ENCODE data around the gene DSCAM. TPM values are rescaled to one million over a fixed set of nuclear protein-coding genes. Genes with fewer than 3 reads are reported as not detected.

Gene DSCAM
- total RNA-seq, 1 donor = not detected

- TF ChIP-seq CTCF (IDR thresholded peaks at IDR 0.05; ENCODE audit: insufficient read depth, low read length) = no peak
- DNase-seq (ENCODE audit: low read depth) = no peak
Observed at GRCh38 chr21:39984286-39984991, 862.5 kb downstream of the DSCAM start.

DNA sequence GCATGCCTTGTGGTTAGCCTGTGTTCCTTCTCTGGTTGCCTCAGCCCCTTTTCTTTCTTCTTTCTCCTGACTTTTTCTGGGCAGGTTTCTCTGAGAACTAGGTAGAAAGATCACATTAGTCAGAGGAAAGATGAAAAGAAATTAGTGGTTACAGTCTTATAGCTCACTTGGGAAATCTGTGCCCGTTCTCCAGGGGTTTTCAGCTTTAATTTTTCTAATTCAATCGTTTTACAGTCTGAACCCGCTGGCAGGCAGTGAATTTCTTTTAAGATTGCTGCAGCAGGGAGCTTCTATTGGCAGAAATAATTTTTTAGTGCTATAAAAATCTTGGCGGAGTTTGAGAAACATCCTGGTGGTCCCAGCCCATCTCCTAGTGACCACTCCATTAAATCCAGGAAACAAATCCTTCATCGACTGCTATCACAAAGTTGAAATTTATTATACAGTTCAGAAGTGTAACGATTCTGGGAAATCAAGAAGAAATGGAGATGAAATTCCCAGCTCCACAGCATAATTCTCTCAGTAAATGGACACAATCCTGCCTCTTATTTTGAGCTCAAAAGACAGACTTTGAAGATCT, 866.6 kb downstream of the DSCAM start:
- DNase-seq (ENCODE audit: low read depth) = no peak
- H3K4me3 ChIP-seq (ENCODE audit: low read depth, low read length) = no peak overlapping the region
- TF ChIP-seq CTCF (IDR thresholded peaks at IDR 0.05; ENCODE audit: insufficient read depth, low read length) = no peak

More at GRCh38 chr21:39984286-39984991, 862.5 kb downstream of the DSCAM start:
- no peak overlapping the region for H3K4me3 ChIP-seq (ENCODE audit: low read depth, low read length)

- no peak overlapping the region for H3K4me3 ChIP-seq (ENCODE audit: low read depth, low read length)
- TF ChIP-seq CTCF (IDR thresholded peaks at IDR 0.05; ENCODE audit: insufficient read depth, low read length) = no peak
- no peak for DNase-seq (ENCODE audit: low read depth)
Observed at GRCh38 chr21:39979321-39979720, 867.6 kb downstream of the DSCAM start.

GRCh38 chr21:39976800-39977199, 870.2 kb downstream of the DSCAM start:
- no peak overlapping the region for H3K4me3 ChIP-seq (ENCODE audit: low read depth, low read length)
- no peak for DNase-seq (ENCODE audit: low read depth)
- TF ChIP-seq CTCF (IDR thresholded peaks at IDR 0.05; ENCODE audit: insufficient read depth, low read length) = no peak

GRCh38 chr21:39972976-39973770, 873.8 kb downstream of the DSCAM start:
- H3K4me3 ChIP-seq (ENCODE audit: low read depth, low read length) = no peak overlapping the region
- no peak for TF ChIP-seq CTCF (IDR thresholded peaks at IDR 0.05; ENCODE audit: insufficient read depth, low read length)
- no peak for DNase-seq (ENCODE audit: low read depth)

- no peak for DNase-seq (ENCODE audit: low read depth)
- no peak overlapping the region for H3K4me3 ChIP-seq (ENCODE audit: low read depth, low read length)
- no peak for TF ChIP-seq CTCF (IDR thresholded peaks at IDR 0.05; ENCODE audit: insufficient read depth, low read length)
Observed at GRCh38 chr21:39972471-39972870, 874.5 kb downstream of the DSCAM start.
